GM12874 (cell line): ENCODE results near the gene DEDD.

ENCODE experiments used
- CTCF ChIP-seq: IDR thresholded peaks from 2 replicates; pipeline ENCODE4 v1.5.1; 2011; ENCODE audit warnings: low read depth, mild to moderate bottlenecking, control low read depth, low read length, moderate library complexity; ENCODE audit not compliant: insufficient read depth

Gene DEDD

DNA sequence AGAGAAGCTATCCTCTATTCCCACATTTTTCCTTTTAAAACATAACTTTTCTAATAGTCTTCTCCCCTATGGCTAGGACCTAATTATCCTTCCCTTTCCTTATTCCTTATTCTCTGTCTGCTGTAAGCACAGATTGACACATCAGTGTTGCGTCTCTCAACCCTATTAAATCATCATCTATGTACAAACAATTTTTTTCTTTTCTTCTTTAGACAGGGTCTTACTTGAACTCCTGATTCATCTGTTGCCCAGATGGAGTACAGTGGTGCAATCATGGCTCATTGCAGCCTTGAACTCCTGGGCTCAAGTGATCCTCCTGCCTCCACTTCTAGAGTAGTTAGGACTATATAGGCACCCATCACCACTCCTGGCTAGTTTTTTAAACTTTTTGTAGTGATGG, 26.0 kb downstream of the DEDD start:
- TF ChIP-seq CTCF = no peak

DNA sequence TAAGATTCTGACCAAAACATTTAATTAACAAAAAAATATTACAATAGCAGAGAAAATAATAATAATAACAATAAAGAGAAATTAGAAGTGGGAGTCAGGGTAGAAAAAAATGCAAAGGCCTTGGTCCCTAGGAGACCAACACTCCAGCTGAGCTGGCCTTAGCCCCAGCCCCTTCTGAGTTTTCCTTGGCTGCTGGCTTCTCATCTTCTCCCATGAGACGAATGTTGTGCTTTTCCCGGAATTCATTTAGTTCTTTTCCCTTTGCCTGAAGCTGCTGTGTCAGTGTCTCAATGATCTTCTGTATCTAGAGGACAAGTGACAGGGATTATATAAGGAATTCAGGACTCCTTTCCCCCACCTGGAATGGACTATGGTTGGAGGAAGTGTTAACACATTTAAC, 31.9 kb downstream of the DEDD start:
- TF ChIP-seq CTCF = no peak

- no peak for TF ChIP-seq CTCF
These were observed 33.2 kb downstream of the DEDD start for GRCh38 chr1:161099090-161099802.

DNA sequence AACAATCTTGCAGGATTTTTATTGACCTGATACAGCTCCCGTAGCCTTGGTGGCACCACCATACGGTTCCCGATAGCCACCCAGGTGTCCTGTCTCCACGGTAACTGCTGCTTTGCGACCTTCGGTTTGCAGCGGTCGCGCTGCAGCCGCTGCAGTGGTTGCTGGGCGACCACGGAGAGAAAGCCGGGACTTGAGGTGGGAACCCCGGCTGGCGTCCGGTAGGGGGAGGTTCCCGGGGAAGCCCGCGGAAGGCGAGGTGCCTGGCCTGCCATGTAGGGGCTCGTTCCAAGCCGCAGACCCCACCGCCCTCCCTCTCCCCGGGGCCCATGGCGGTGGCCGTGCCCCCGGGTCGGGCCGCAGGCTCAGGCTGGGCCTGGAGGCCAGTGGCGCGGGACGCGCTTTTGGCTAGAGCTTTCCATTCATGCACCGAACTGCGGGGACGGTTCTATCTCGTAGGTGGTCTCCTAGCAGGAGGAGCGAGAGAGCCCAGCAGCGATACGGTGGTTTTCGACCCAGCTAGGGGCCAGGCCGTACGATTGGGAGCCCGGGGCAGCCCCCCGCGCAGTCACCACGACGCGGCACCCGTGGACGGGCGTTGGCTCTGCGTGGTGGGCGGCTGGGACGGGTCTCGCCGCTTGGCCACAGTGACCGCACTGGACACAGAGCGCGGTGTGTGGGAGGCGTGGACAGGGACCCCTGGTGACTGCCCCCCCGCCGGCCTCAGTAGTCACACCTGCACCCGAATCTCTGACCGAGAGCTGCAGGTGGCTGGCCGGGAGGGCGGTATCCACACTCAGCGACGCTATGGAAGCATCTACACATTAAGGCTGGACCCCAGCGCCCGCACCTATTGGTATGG, 34.0 kb downstream of the DEDD start, which contains the start of gene KLHDC9:
Gene KLHDC9, plus strand, starts transcription at position 152 of the 859 bp plus-strand sequence. Its CDS starts 175 bp downstream, at position 327.
- peak; percentile 21; the same call in 1 of the 2 replicates for TF ChIP-seq CTCF

- TF ChIP-seq CTCF = no peak
These were observed 35.9 kb downstream of the DEDD start for GRCh38 chr1:161096530-161096929.

DNA sequence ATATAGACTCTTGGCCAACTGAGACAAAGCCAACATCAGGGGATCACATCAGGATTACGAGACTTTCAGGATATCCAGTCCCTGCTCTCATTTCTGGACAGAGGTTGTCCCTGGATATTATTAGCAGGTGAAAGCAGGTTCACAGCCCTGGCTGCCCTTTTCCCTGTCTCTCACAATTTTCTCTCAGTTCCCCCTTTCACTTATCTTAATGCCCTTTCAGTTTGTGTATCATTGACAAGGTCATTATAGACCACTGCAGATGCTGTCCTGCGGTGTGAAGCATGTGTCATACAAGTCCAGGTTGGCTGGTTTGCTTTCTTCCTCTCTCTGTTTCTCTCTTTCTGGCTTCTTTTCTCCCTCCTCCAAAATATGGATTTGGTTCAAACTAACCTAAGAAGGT, 36.5 kb downstream of the DEDD start:
- no peak for TF ChIP-seq CTCF

- no peak for TF ChIP-seq CTCF
These were observed 37.2 kb downstream of the DEDD start for GRCh38 chr1:161095230-161095629.
